Osteocyte (in vitro differentiated cells): ENCODE results near the gene SCMH1. TPM values are rescaled to one million over a fixed set of nuclear protein-coding genes. Genes with fewer than 3 reads are reported as not detected.
A peak's percentile ranks its signal among the peaks of the same experiment; 100 is the strongest.

Experiments used
- DNase-seq: peaks from one replicate; pipeline ENCODE4 v3.0.0; 2021; ENCODE audit warnings: mixed read lengths; ENCODE audit not compliant: unreplicated experiment; ENCODE audit errors: extremely low spot score
- H3K27ac Mint-ChIP-seq: one replicate; pipeline ENCODE4 v1.8.0; 2021; ENCODE audit warnings: mild to moderate bottlenecking, mixed read lengths; ENCODE audit not compliant: unreplicated experiment
- H3K27me3 Mint-ChIP-seq: one replicate; pipeline ENCODE4 v1.8.0; 2021; ENCODE audit warnings: mixed read lengths; ENCODE audit not compliant: unreplicated experiment
- H3K36me3 Mint-ChIP-seq: one replicate; pipeline ENCODE4 v1.8.0; 2021; ENCODE audit warnings: mixed read lengths; ENCODE audit not compliant: unreplicated experiment
- H3K4me1 Mint-ChIP-seq: one replicate; pipeline ENCODE4 v1.8.0; 2021; ENCODE audit warnings: mixed read lengths; ENCODE audit not compliant: unreplicated experiment
- H3K4me3 Mint-ChIP-seq: one replicate; pipeline ENCODE4 v1.8.0; 2021; ENCODE audit warnings: mild to moderate bottlenecking, moderate library complexity, mixed read lengths; ENCODE audit not compliant: unreplicated experiment
- H3K9me3 Mint-ChIP-seq: one replicate; pipeline ENCODE4 v1.8.0; 2021; ENCODE audit warnings: mixed read lengths; ENCODE audit not compliant: unreplicated experiment
- CTCF ChIP-seq: fragments of 200-600 bp; sonication (generic); IDR thresholded peaks from 2 replicates; pipeline ENCODE4 v1.5.0; 2021; ENCODE audit warnings: antibody characterized with exemption, mild to moderate bottlenecking, moderate library complexity
- total RNA-seq: library from RNA; stranded (reverse); gene quantifications from 2 replicates; pipeline ENCODE4 v1.2.1, GENCODE V29; 2021

SCMH1 gene
- total RNA-seq, 1 donor from 2014 or later, result 37.5 TPM

GRCh38 chr1:41158147-41158875 is 83.8 kb downstream of the SCMH1 start:
- no peak for TF ChIP-seq CTCF
- Mint-ChIP-seq H3K36me3 (peaks cover 4% of the 10 kb centered on the region), H3K4me3 (no peak overlapping the region), H3K27me3 (no peaks in the 10 kb centered on the region), H3K4me1 (no peaks in the 10 kb centered on the region), H3K27ac (no peak overlapping the region), H3K9me3 (no peaks in the 10 kb centered on the region)
- DNase-seq, result no peak

GRCh38 chr1:41155105-41155504 is 87.0 kb downstream of the SCMH1 start:
- H3K4me1 Mint-ChIP-seq, result peaks cover 7% of the 10 kb centered on the region
- no peaks in the 10 kb centered on the region for H3K9me3 Mint-ChIP-seq
- no peak overlapping the region for H3K27ac Mint-ChIP-seq
- no peaks in the 10 kb centered on the region for H3K27me3 Mint-ChIP-seq
- H3K4me3 Mint-ChIP-seq, result no peak overlapping the region
- peaks cover 7% of the 10 kb centered on the region for H3K36me3 Mint-ChIP-seq
- no peak for TF ChIP-seq CTCF
- DNase-seq, result no peak

GRCh38 chr1:41153750-41154274 is 88.3 kb downstream of the SCMH1 start:
- no peak for TF ChIP-seq CTCF
- Mint-ChIP-seq H3K9me3 (no peaks in the 10 kb centered on the region), H3K36me3 (peaks cover 18% of the 10 kb centered on the region), H3K27ac (no peak overlapping the region), H3K27me3 (no peaks in the 10 kb centered on the region), H3K4me3 (no peak overlapping the region), H3K4me1 (peaks cover 7% of the 10 kb centered on the region)
- no peak for DNase-seq

- Mint-ChIP-seq H3K9me3 (no peaks in the 10 kb centered on the region), H3K27ac (peak overlapping the region; percentile 78), H3K4me3 (no peak overlapping the region), H3K36me3 (peaks cover 23% of the 10 kb centered on the region), H3K4me1 (peaks cover 7% of the 10 kb centered on the region), H3K27me3 (no peaks in the 10 kb centered on the region)
- no peak for DNase-seq
- no peak for TF ChIP-seq CTCF
These were observed 89.5 kb downstream of the SCMH1 start for GRCh38 chr1:41152622-41153044.

GRCh38 chr1:41151846-41152245 is 90.3 kb downstream of the SCMH1 start:
- DNase-seq, result no peak
- Mint-ChIP-seq H3K27me3 (no peaks in the 10 kb centered on the region), H3K36me3 (peaks cover 27% of the 10 kb centered on the region), H3K4me3 (no peak overlapping the region), H3K9me3 (no peaks in the 10 kb centered on the region), H3K27ac (peak overlapping the region; percentile 78), H3K4me1 (peaks cover 7% of the 10 kb centered on the region)
- no peak for TF ChIP-seq CTCF
